Measurements from ENCODE around the gene SRBD1. TPM values are rescaled to one million over a fixed set of nuclear protein-coding genes. Genes with fewer than 3 reads are reported as not detected.

The SRBD1 gene
- total RNA-seq (48.3 TPM), polyA plus RNA-seq (7.2 TPM)

- Histone ChIP-seq H3K4me1 (ENCODE audit: insufficient read depth) (no peaks in the 10 kb centered on the region), H3K36me3 (ENCODE audit: insufficient read depth) (no peaks in the 10 kb centered on the region), H3K4me3 (ENCODE audit: low read depth, low read length) (peak within 1 kb of the TSS; percentile 76), H3K27ac (ENCODE audit: low read depth) (peak within 1 kb of the TSS; percentile 55)
- 3% methylated on average over 44 of the region's 44 CpGs for WGBS
- peak; percentile 87 for DNase-seq (ENCODE audit: extremely low spot score)
These were observed at the start of gene SRBD1 for GRCh38 chr2:45611020-45611859. TSS of gene SRBD1 (minus strand) at chr2:45611267. CDS start at chr2:45605441, 5,826 bp downstream.

GRCh38 chr2:45654250-45654649 is 43.2 kb upstream of the SRBD1 start:
- 86% methylated on average over 3 of the region's 3 CpGs for WGBS

GRCh38 chr2:45653122-45653913 is 42.3 kb upstream of the SRBD1 start:
- Histone ChIP-seq H3K4me3 (ENCODE audit: low read depth, low read length) (no peak overlapping the region), H3K27ac (ENCODE audit: low read depth) (no peak overlapping the region), H3K4me1 (ENCODE audit: insufficient read depth) (no peaks in the 10 kb centered on the region), H3K36me3 (ENCODE audit: insufficient read depth) (no peaks in the 10 kb centered on the region)
- WGBS = 56% methylated on average over 5 of the region's 5 CpGs
- no peak for DNase-seq (ENCODE audit: extremely low spot score)

More at GRCh38 chr2:45654250-45654649, 43.2 kb upstream of the SRBD1 start:
- Histone ChIP-seq H3K36me3 (ENCODE audit: insufficient read depth) (no peaks in the 10 kb centered on the region), H3K4me3 (ENCODE audit: low read depth, low read length) (no peak overlapping the region), H3K4me1 (ENCODE audit: insufficient read depth) (no peaks in the 10 kb centered on the region), H3K27ac (ENCODE audit: low read depth) (no peak overlapping the region)
- no peak for DNase-seq (ENCODE audit: extremely low spot score)

- Histone ChIP-seq H3K4me1 (ENCODE audit: insufficient read depth) (no peaks in the 10 kb centered on the region), H3K27ac (ENCODE audit: low read depth) (no peak overlapping the region), H3K4me3 (ENCODE audit: low read depth, low read length) (peak overlapping the region; percentile 86), H3K36me3 (ENCODE audit: insufficient read depth) (no peaks in the 10 kb centered on the region)
- no peak for DNase-seq (ENCODE audit: extremely low spot score)
- under 1% methylated on average over 53 of the region's 53 CpGs for WGBS
These were observed 41.3 kb upstream of the SRBD1 start for GRCh38 chr2:45652090-45653031.

GRCh38 chr2:45651415-45652089 is 40.5 kb upstream of the SRBD1 start, which contains the start of gene PRKCE:
TSS of gene PRKCE (plus strand) at chr2:45651675.
- under 1% methylated on average over 66 of the region's 66 CpGs for WGBS
- no peaks in the 10 kb centered on the region for H3K4me1 ChIP-seq (ENCODE audit: insufficient read depth)

GRCh38 chr2:45650851-45651414 is 39.9 kb upstream of the SRBD1 start:
- Histone ChIP-seq H3K36me3 (ENCODE audit: insufficient read depth) (no peaks in the 10 kb centered on the region), H3K27ac (ENCODE audit: low read depth) (peak overlapping the region; percentile 97), H3K4me1 (ENCODE audit: insufficient read depth) (no peaks in the 10 kb centered on the region), H3K4me3 (ENCODE audit: low read depth, low read length) (peak overlapping the region; percentile 86)
- under 1% methylated on average over 79 of the region's 79 CpGs for WGBS
- DNase-seq (ENCODE audit: extremely low spot score) = peak; percentile 91

More at GRCh38 chr2:45651415-45652089, 40.5 kb upstream of the SRBD1 start, which contains the start of gene PRKCE:
- Histone ChIP-seq H3K4me3 (ENCODE audit: low read depth, low read length) (peak within 1 kb of the TSS; percentile 86), H3K36me3 (ENCODE audit: insufficient read depth) (no peaks in the 10 kb centered on the region), H3K27ac (ENCODE audit: low read depth) (peak within 1 kb of the TSS; percentile 97)
- no peak for DNase-seq (ENCODE audit: extremely low spot score)

GRCh38 chr2:45649858-45650811 is 39.1 kb upstream of the SRBD1 start:
- Histone ChIP-seq H3K36me3 (ENCODE audit: insufficient read depth) (no peaks in the 10 kb centered on the region), H3K4me1 (ENCODE audit: insufficient read depth) (no peaks in the 10 kb centered on the region), H3K4me3 (ENCODE audit: low read depth, low read length) (peak overlapping the region; percentile 86), H3K27ac (ENCODE audit: low read depth) (peak overlapping the region; percentile 97)
- no peak for DNase-seq (ENCODE audit: extremely low spot score)
- under 1% methylated on average over 66 of the region's 66 CpGs for WGBS

GRCh38 chr2:45649462-45649857 is 38.4 kb upstream of the SRBD1 start:
- WGBS = 7% methylated on average over 10 of the region's 10 CpGs
- Histone ChIP-seq H3K4me1 (ENCODE audit: insufficient read depth) (no peaks in the 10 kb centered on the region), H3K4me3 (ENCODE audit: low read depth, low read length) (peak overlapping the region; percentile 86), H3K36me3 (ENCODE audit: insufficient read depth) (no peaks in the 10 kb centered on the region), H3K27ac (ENCODE audit: low read depth) (no peak overlapping the region)
- no peak for DNase-seq (ENCODE audit: extremely low spot score)

- DNase-seq (ENCODE audit: extremely low spot score) = no peak
- no peak overlapping the region for H3K27ac ChIP-seq (ENCODE audit: low read depth)
These were observed 37.6 kb upstream of the SRBD1 start for GRCh38 chr2:45648636-45649035.

GRCh38 chr2:45647986-45648520 is 37.0 kb upstream of the SRBD1 start:
- Histone ChIP-seq H3K4me1 (ENCODE audit: insufficient read depth) (no peaks in the 10 kb centered on the region), H3K4me3 (ENCODE audit: low read depth, low read length) (no peak overlapping the region), H3K36me3 (ENCODE audit: insufficient read depth) (no peaks in the 10 kb centered on the region), H3K27ac (ENCODE audit: low read depth) (no peak overlapping the region)
- 93% methylated on average over 3 of the region's 3 CpGs for WGBS
- DNase-seq (ENCODE audit: extremely low spot score) = no peak

More at GRCh38 chr2:45648636-45649035, 37.6 kb upstream of the SRBD1 start:
- 89% methylated on average over 2 of the region's 2 CpGs for WGBS
- H3K4me3 ChIP-seq (ENCODE audit: low read depth, low read length) = no peak overlapping the region
- no peaks in the 10 kb centered on the region for H3K4me1 ChIP-seq (ENCODE audit: insufficient read depth)
- no peaks in the 10 kb centered on the region for H3K36me3 ChIP-seq (ENCODE audit: insufficient read depth)

GRCh38 chr2:45647356-45647755 is 36.3 kb upstream of the SRBD1 start:
- WGBS = 81% methylated on average over 9 of the region's 9 CpGs
- Histone ChIP-seq H3K36me3 (ENCODE audit: insufficient read depth) (no peaks in the 10 kb centered on the region), H3K4me1 (ENCODE audit: insufficient read depth) (no peaks in the 10 kb centered on the region), H3K27ac (ENCODE audit: low read depth) (no peak overlapping the region), H3K4me3 (ENCODE audit: low read depth, low read length) (no peak overlapping the region)
- DNase-seq (ENCODE audit: extremely low spot score) = no peak
